ENCODE results near the gene GNL2. TPM values are rescaled to one million over a fixed set of nuclear protein-coding genes. Genes with fewer than 3 reads are reported as not detected.

Gene GNL2
- total RNA-seq, 2 experiments from 2014 or later, result 50.6 to 52.8 TPM

GRCh38 chr1:37628026-37628556 lies 32.4 kb upstream of the GNL2 start:
- ChIA-PET CTCF (no interaction called here), POLR2A (no interaction called here)
- Mint-ChIP-seq H3K4me1 (no peaks in the 10 kb centered on the region), H3K4me3 (no peak overlapping the region), H3K9me3 (no peaks in the 10 kb centered on the region), H3K27ac (no peak overlapping the region), H3K36me3 (ENCODE audit: low read depth) (no peaks in the 10 kb centered on the region), H3K27me3 (peaks cover 68% of the 10 kb centered on the region)
- no peak for DNase-seq

DNA sequence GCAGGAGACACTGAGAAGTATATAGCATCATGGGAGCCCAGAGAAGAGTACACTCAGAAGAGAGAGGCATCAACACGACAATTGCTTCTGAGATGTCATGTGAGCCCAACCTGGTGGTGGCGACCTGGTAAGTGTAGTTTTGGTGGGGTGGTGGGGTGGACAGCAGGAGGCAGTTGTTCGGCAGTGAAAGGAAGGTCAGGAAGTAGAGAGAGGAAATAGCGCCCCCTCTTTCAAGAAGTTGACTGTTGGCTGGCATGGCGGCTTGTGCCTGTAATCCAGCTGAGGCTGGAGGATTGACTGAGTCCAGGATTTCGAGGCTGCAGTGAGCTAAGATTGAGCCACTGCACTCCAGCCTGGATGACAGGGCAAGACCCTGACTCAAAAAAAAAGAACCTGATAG lies 26.4 kb upstream of the GNL2 start:
- DNase-seq, result no peak
- Mint-ChIP-seq H3K9me3 (no peaks in the 10 kb centered on the region), H3K36me3 (ENCODE audit: low read depth) (no peaks in the 10 kb centered on the region), H3K4me3 (no peak overlapping the region), H3K27me3 (peaks cover 39% of the 10 kb centered on the region), H3K27ac (no peak overlapping the region), H3K4me1 (no peaks in the 10 kb centered on the region)
- POLR2A ChIA-PET, result no interaction called here
- CTCF ChIA-PET, result interaction anchor here (0.6 to 1.2 kb wide), 3 partner anchors 10 to 33 kb away, joined by 4 to 7 read pairs (median 6); no protein-coding TSS in a partner anchor

DNA sequence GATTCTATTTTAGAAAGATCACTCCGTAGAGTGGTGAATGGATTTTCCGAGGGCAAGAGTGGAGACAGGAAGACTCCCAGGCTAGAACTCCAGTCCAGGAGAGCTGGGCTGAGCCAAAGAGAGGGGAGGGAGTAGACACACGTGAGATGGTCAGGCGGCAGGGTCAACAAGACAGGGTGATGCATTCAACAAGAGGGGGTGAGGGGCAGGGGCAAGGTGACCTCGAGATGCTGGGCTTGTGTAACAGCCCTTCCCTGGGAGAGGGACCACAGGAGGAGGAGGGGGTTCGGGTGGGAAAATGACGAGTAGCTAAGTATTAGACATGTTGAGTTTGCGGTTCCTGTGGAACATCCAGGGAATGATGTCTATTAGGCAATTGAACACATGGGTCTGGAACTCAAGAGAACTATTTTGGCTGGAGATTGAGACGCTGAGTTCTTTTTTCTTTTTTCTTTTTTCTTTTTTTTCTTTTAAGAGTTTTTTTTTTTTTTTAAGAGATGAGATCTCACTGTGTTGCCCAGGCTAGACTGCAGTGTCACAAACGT lies 25.7 kb upstream of the GNL2 start:
- CTCF ChIA-PET, result interaction anchor here (1.2 kb wide), 1 partner anchor 21 kb away, joined by 4 read pairs; no protein-coding TSS in a partner anchor
- POLR2A ChIA-PET, result no interaction called here
- no peaks in the 10 kb centered on the region for H3K4me1 Mint-ChIP-seq
- H3K36me3 Mint-ChIP-seq (ENCODE audit: low read depth), result no peaks in the 10 kb centered on the region
- DNase-seq, result no peak
- H3K4me3 Mint-ChIP-seq, result no peak overlapping the region
- no peaks in the 10 kb centered on the region for H3K9me3 Mint-ChIP-seq
- H3K27me3 Mint-ChIP-seq, result peaks cover 37% of the 10 kb centered on the region
- H3K27ac Mint-ChIP-seq, result no peak overlapping the region

GRCh38 chr1:37620707-37621106 lies 25.0 kb upstream of the GNL2 start:
- CTCF ChIA-PET, result no interaction called here
- no peak for DNase-seq
- Mint-ChIP-seq H3K4me1 (no peaks in the 10 kb centered on the region), H3K36me3 (ENCODE audit: low read depth) (no peaks in the 10 kb centered on the region), H3K9me3 (no peaks in the 10 kb centered on the region), H3K27me3 (peaks cover 38% of the 10 kb centered on the region), H3K27ac (no peak overlapping the region), H3K4me3 (no peak overlapping the region)
- POLR2A ChIA-PET, result no interaction called here

GRCh38 chr1:37616330-37616729 lies 20.6 kb upstream of the GNL2 start:
- ChIA-PET CTCF (interaction anchor here (1.0 kb wide), 1 partner anchor 65 kb away, joined by 4 read pairs; no protein-coding TSS in a partner anchor), POLR2A (no interaction called here)
- H3K4me3 Mint-ChIP-seq, result no peak overlapping the region

GRCh38 chr1:37614105-37614504 lies 18.4 kb upstream of the GNL2 start:
- H3K4me1 Mint-ChIP-seq, result no peaks in the 10 kb centered on the region
- no peaks in the 10 kb centered on the region for H3K36me3 Mint-ChIP-seq (ENCODE audit: low read depth)
- DNase-seq, result no peak
- H3K9me3 Mint-ChIP-seq, result no peaks in the 10 kb centered on the region
- ChIA-PET CTCF (interaction anchor here (1.5 kb wide), 1 partner anchor 11 kb away, joined by 4 read pairs; no protein-coding TSS in a partner anchor), POLR2A (no interaction called here)
- no peak overlapping the region for H3K4me3 Mint-ChIP-seq
- H3K27me3 Mint-ChIP-seq, result peaks cover 35% of the 10 kb centered on the region
- H3K27ac Mint-ChIP-seq, result no peak overlapping the region

More at GRCh38 chr1:37616330-37616729, 20.6 kb upstream of the GNL2 start:
- Mint-ChIP-seq H3K27ac (no peak overlapping the region), H3K9me3 (no peaks in the 10 kb centered on the region), H3K27me3 (peaks cover 39% of the 10 kb centered on the region), H3K4me1 (no peaks in the 10 kb centered on the region), H3K36me3 (ENCODE audit: low read depth) (no peaks in the 10 kb centered on the region)
- DNase-seq, result no peak

- DNase-seq, result no peak
- CTCF ChIA-PET, result interaction anchor here (0.8 kb wide), 1 partner anchor 10 kb away, joined by 6 read pairs; no protein-coding TSS in a partner anchor
- H3K4me3 Mint-ChIP-seq, result no peak overlapping the region
- no peaks in the 10 kb centered on the region for H3K4me1 Mint-ChIP-seq
- H3K27ac Mint-ChIP-seq, result no peak overlapping the region
- peaks cover 22% of the 10 kb centered on the region for H3K27me3 Mint-ChIP-seq
- no peaks in the 10 kb centered on the region for H3K36me3 Mint-ChIP-seq (ENCODE audit: low read depth)
- POLR2A ChIA-PET, result interaction anchor here (1.0 kb wide), 1 partner anchor 14 kb away, joined by 3 read pairs; no protein-coding TSS in a partner anchor
- H3K9me3 Mint-ChIP-seq, result no peaks in the 10 kb centered on the region
Measured at GRCh38 chr1:37612186-37612585, 16.4 kb upstream of the GNL2 start.

- POLR2A ChIA-PET, result no interaction called here
- Mint-ChIP-seq H3K9me3 (no peaks in the 10 kb centered on the region), H3K36me3 (ENCODE audit: low read depth) (no peaks in the 10 kb centered on the region), H3K27me3 (peaks cover 9% of the 10 kb centered on the region), H3K27ac (no peak overlapping the region), H3K4me3 (no peak overlapping the region), H3K4me1 (no peaks in the 10 kb centered on the region)
- no peak for DNase-seq
- CTCF ChIA-PET, result interaction anchor here (1.3 kb wide), 1 partner anchor 72 kb away, joined by 3 read pairs; no protein-coding TSS in a partner anchor
Measured at GRCh38 chr1:37609994-37610393, 14.3 kb upstream of the GNL2 start.

DNA sequence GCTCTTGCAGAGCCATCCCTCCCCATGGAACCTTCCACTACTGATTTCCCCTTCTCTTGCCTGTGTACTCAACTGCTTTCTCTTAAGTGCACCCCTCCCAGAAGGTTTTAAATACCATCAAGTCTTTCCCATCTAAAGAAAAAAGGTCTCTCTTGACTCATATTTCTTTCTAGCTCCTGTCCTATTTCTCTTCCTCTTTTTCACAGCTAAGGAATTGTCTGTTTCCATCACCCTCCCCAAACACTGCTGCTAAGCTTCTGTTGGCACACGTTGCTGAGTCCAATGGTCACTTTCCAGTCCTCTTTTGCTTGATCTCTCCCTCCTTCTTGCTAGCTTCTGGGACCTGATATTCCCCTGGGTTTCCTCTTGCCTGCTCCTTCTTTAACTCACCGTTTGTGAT lies 13.3 kb upstream of the GNL2 start:
- CTCF ChIA-PET, result interaction anchor here (1.3 kb wide), 1 partner anchor 73 kb away, joined by 3 read pairs; no protein-coding TSS in a partner anchor
- Mint-ChIP-seq H3K27me3 (peaks cover 16% of the 10 kb centered on the region), H3K4me1 (no peaks in the 10 kb centered on the region), H3K36me3 (ENCODE audit: low read depth) (no peaks in the 10 kb centered on the region), H3K4me3 (no peak overlapping the region), H3K27ac (no peak overlapping the region), H3K9me3 (no peaks in the 10 kb centered on the region)
- POLR2A ChIA-PET, result interaction anchor here (1.0 kb wide), 1 partner anchor 74 kb away, joined by 3 read pairs; no protein-coding TSS in a partner anchor
- DNase-seq, result no peak

DNA sequence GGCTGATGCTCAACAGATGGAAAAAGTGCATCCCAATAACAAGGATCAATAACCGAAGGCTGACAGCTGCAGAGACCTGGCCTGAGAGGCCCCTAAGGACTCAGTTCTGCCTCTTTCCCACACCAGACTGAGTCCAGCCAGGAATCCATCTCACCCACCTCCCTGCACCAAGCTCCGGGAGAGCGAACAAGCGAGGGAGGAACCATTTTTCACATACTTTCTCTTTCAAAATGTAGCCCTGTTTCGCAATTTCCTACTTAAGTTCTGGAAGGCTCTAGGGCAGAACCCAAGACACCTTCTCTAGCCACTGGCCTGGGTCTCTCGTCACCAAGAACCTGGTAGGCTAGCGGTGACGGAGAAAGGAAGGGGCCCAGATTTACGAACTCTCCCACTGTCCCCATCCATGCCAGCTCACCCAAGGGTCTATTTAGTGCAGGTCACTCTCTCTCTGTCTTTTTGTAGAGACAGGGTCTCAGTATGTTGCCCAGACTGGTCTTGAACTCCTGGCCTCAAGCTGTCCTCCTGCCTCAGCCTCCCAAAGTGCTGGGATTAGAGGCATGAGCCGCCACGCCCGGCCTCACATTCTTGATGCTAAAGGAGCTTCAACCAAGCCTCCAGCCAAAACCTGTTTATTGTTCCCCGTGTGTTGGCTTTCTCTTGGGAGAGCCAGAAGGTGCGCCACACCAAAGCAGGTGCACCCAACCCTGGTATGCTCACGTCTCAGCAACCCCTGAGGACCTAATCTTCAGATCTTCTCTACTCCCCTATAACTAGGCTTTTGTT lies 10.9 kb upstream of the GNL2 start:
- DNase-seq, result no peak
- no peak overlapping the region for H3K4me3 Mint-ChIP-seq
- H3K27ac Mint-ChIP-seq, result no peak overlapping the region
- H3K27me3 Mint-ChIP-seq, result peaks cover 13% of the 10 kb centered on the region
- POLR2A ChIA-PET, result interaction anchor here (1.2 to 1.3 kb wide), 2 partner anchors 11 kb away, joined by 3 to 4 read pairs; partner anchors contain the start of gene GNL2
- no peaks in the 10 kb centered on the region for H3K9me3 Mint-ChIP-seq
- CTCF ChIA-PET, result interaction anchor here (1.2 to 1.3 kb wide), 2 partner anchors 75 to 77 kb away, joined by 3 read pairs; no protein-coding TSS in a partner anchor
- H3K4me1 Mint-ChIP-seq, result no peaks in the 10 kb centered on the region
- H3K36me3 Mint-ChIP-seq (ENCODE audit: low read depth), result no peaks in the 10 kb centered on the region

DNA sequence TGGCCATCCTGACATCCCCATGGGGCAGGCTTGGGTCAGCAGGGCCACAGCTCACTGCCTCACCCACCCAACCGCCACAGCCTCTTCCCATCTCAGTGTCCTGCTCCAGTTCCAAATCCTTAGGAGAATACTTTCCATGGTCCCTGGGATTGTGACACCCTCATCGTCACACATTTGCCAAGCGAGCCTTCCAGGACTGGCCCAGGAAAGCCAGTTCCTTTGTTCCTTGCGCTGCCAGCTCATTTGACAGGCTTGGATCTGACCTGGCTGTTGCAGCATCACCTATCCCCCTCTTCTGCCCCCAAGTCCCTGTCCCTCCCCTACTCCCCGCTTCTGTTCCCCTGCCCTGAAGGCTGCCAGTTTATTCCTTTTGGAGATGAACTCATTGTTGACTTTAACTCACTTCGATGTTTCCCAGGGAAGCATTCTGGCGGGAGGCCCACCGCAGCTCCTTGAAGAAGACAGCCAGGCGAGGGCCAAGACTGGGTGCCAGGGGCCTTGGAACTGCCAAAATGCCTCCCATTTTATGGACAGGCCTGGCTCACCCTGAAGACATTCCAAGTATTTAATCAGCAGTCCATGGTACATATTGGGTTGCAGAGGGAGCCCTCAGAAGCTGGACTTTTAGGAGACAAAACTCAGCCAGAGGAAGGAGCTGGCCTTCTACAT lies 10.2 kb upstream of the GNL2 start:
- Mint-ChIP-seq H3K4me1 (no peaks in the 10 kb centered on the region), H3K27me3 (peaks cover 9% of the 10 kb centered on the region), H3K4me3 (no peak overlapping the region), H3K36me3 (ENCODE audit: low read depth) (no peaks in the 10 kb centered on the region), H3K9me3 (no peaks in the 10 kb centered on the region), H3K27ac (no peak overlapping the region)
- DNase-seq, result no peak
- ChIA-PET CTCF (interaction anchor here (1.0 to 1.2 kb wide), 2 partner anchors 76 kb away, joined by 3 read pairs; no protein-coding TSS in a partner anchor), POLR2A (interaction anchor here (1.2 kb wide), 1 partner anchor 10 kb away, joined by 3 read pairs; the partner anchor contains the start of gene GNL2)

DNA sequence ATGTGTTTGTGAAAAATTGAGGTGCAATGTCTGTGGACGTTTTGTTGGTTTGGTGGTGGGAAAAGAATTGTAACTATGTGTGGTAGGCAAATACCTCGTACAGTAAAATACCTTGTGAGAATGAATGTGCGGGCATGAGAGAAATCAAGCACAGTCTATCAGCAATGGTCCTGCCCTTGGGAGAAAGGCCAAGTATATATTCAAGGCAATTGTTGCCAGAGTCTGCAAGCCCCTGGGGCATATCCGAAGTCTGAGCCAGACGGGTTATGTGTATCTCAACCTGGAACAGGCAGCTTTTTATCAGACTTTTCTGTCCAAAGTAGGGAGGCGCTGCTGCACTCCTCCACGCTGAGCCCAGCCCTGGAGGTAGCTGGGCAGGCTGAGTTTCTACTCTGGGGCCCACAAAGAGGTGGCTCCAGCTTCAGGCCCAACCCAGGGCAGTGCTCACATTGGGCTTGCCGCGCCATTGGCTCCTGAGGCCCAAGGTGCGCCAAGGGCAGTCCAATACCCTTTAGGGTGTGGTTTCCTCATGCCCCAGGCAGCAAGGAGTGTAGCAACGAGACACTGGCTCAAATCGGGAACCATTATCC lies 9.4 kb upstream of the GNL2 start:
- no peak for DNase-seq
- Mint-ChIP-seq H3K27ac (no peak overlapping the region), H3K9me3 (no peaks in the 10 kb centered on the region), H3K27me3 (peaks cover 9% of the 10 kb centered on the region), H3K4me3 (no peak overlapping the region), H3K36me3 (ENCODE audit: low read depth) (no peaks in the 10 kb centered on the region), H3K4me1 (no peaks in the 10 kb centered on the region)
- ChIA-PET POLR2A (no interaction called here), CTCF (interaction anchor here (1.0 to 1.3 kb wide), 2 partner anchors 16 to 77 kb away, joined by 3 read pairs; no protein-coding TSS in a partner anchor)

Measured in activated CD4-positive, alpha-beta memory T cell treated with anti-CD3 and anti-CD28 coated beads, Interleukin-2, amount 10 ng/mL, durations not matched to agents 7 days and 5 days (primary cell).